ENCODE data around the gene GSTT4. TPM values are rescaled to one million over a fixed set of nuclear protein-coding genes. Genes with fewer than 3 reads are reported as not detected.

The GSTT4 gene
- total RNA-seq, 1 donor from 2014 or later, result not detected

GRCh38 chr22:24023204-24023789 is 18.0 kb upstream of the GSTT4 start:
- Histone ChIP-seq H3F3A (ENCODE audit: low read depth) (no peaks in the 10 kb centered on the region), H3K9me3 (ENCODE audit: low read depth) (no peaks in the 10 kb centered on the region), H3K36me3 (no peaks in the 10 kb centered on the region), H3K79me2 (ENCODE audit: low read depth) (peaks cover 85% of the 10 kb centered on the region), H3K9ac (no peak overlapping the region), H3K4me3 (no peak overlapping the region), H3K27ac (no peak overlapping the region), H3K4me1 (no peaks in the 10 kb centered on the region), H3K4me2 (no peak overlapping the region), H2AFZ (replicated peaks) (no peak overlapping the region), H4K20me1 (ENCODE audit: low read depth) (peaks cover 10% of the 10 kb centered on the region), H3K27me3 (no peaks in the 10 kb centered on the region)
- Mint-ChIP-seq H3K4me1 (no peaks in the 10 kb centered on the region), H3K27ac (no peak overlapping the region), H3K4me3 (no peak overlapping the region), H3K36me3 (peaks cover 13% of the 10 kb centered on the region), H3K27me3 (ENCODE audit: insufficient read depth, low read depth) (no peaks in the 10 kb centered on the region), H3K9me3 (peaks cover 2% of the 10 kb centered on the region)
- no peak for TF ChIP-seq CTCF (IDR thresholded peaks at IDR 0.05)
- TF ChIP-seq EZH2phosphoT487 (IDR thresholded peaks at IDR 0.05), result no peak
- no peak for TF ChIP-seq EZH2 (IDR thresholded peaks at IDR 0.05)
- no peak for DNase-seq (ENCODE audit: low spot score)

- peaks cover 10% of the 10 kb centered on the region for H4K20me1 ChIP-seq (ENCODE audit: low read depth)
- no peaks in the 10 kb centered on the region for H3K4me1 Mint-ChIP-seq
Measured at GRCh38 chr22:24021304-24021703, 16.1 kb upstream of the GSTT4 start.

GRCh38 chr22:24016156-24016555 is 10.9 kb upstream of the GSTT4 start:
- Histone ChIP-seq H3F3A (ENCODE audit: low read depth) (peaks cover 12% of the 10 kb centered on the region), H4K20me1 (ENCODE audit: low read depth) (peaks cover 5% of the 10 kb centered on the region), H3K4me2 (no peak overlapping the region), H3K4me3 (no peak overlapping the region), H3K79me2 (ENCODE audit: low read depth) (peaks cover 89% of the 10 kb centered on the region), H3K9me3 (ENCODE audit: low read depth) (no peaks in the 10 kb centered on the region), H2AFZ (replicated peaks) (no peak overlapping the region), H3K4me1 (peaks cover 8% of the 10 kb centered on the region), H3K27me3 (no peaks in the 10 kb centered on the region), H3K9ac (no peak overlapping the region), H3K36me3 (no peaks in the 10 kb centered on the region), H3K27ac (no peak overlapping the region)
- peaks cover 14% of the 10 kb centered on the region for H3K36me3 Mint-ChIP-seq
- no peak overlapping the region for H3K4me3 Mint-ChIP-seq
- peaks cover 4% of the 10 kb centered on the region for H3K9me3 Mint-ChIP-seq
- TF ChIP-seq EZH2phosphoT487 (IDR thresholded peaks at IDR 0.05), result no peak
- no peak for TF ChIP-seq EZH2 (IDR thresholded peaks at IDR 0.05)
- TF ChIP-seq CTCF (IDR thresholded peaks at IDR 0.05), result no peak
- DNase-seq (ENCODE audit: low spot score), result no peak
- H3K4me1 Mint-ChIP-seq, result peaks cover 10% of the 10 kb centered on the region
- H3K27ac Mint-ChIP-seq, result no peak overlapping the region
- no peaks in the 10 kb centered on the region for H3K27me3 Mint-ChIP-seq (ENCODE audit: insufficient read depth, low read depth)

More at GRCh38 chr22:24021304-24021703, 16.1 kb upstream of the GSTT4 start:
- DNase-seq (ENCODE audit: low spot score), result no peak
- H3K4me3 Mint-ChIP-seq, result no peak overlapping the region
- no peaks in the 10 kb centered on the region for H3K36me3 ChIP-seq
- no peaks in the 10 kb centered on the region for H3K4me1 ChIP-seq
- H3K27ac ChIP-seq, result no peak overlapping the region
- no peaks in the 10 kb centered on the region for H3F3A ChIP-seq (ENCODE audit: low read depth)
- peaks cover 21% of the 10 kb centered on the region for H3K36me3 Mint-ChIP-seq
- H3K9me3 ChIP-seq (ENCODE audit: low read depth), result no peaks in the 10 kb centered on the region
- H2AFZ ChIP-seq (replicated peaks), result no peak overlapping the region
- H3K27me3 ChIP-seq, result no peaks in the 10 kb centered on the region
- no peak overlapping the region for H3K4me2 ChIP-seq
- no peaks in the 10 kb centered on the region for H3K27me3 Mint-ChIP-seq (ENCODE audit: insufficient read depth, low read depth)
- H3K4me3 ChIP-seq, result no peak overlapping the region
- H3K27ac Mint-ChIP-seq, result no peak overlapping the region
- peaks cover 2% of the 10 kb centered on the region for H3K9me3 Mint-ChIP-seq
- H3K9ac ChIP-seq, result no peak overlapping the region
- peaks cover 89% of the 10 kb centered on the region for H3K79me2 ChIP-seq (ENCODE audit: low read depth)
- no peak for TF ChIP-seq CTCF (IDR thresholded peaks at IDR 0.05)
- no peak for TF ChIP-seq EZH2 (IDR thresholded peaks at IDR 0.05)
- no peak for TF ChIP-seq EZH2phosphoT487 (IDR thresholded peaks at IDR 0.05)
